Measurements from ENCODE around the gene KBTBD12.

KBTBD12 gene

GRCh38 chr3:127951276-127951675 is 36.2 kb downstream of the KBTBD12 start:
- no peak for DNase-seq (ENCODE audit: insufficient read length, low spot score)

GRCh38 chr3:127953091-127954035 is 38.3 kb downstream of the KBTBD12 start:
- DNase-seq (ENCODE audit: insufficient read length, low spot score) (no peak), FAIRE-seq (no peak)

More at GRCh38 chr3:127951276-127951675, 36.2 kb downstream of the KBTBD12 start:
- FAIRE-seq: no peak

DNA sequence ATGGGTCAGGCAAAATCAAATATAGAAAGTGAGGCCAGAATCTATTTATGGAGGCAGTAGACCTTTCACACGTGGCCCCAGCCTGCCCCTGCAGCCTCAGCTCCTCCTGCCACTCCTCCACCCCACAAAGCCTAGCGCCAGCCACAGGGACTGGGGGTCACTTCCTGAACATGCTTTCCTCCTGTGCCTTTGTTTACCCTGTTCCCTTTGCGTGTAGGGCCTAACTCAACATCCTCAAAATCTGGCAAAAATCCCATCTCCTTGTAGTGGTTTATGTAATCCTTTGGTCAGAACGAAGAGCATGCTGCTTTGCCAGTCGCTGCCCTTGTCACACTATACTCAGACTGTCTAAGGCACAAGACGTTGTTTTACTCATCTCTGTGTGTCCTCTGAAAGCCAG is 39.6 kb downstream of the KBTBD12 start:
- no peak for FAIRE-seq
- no peak for DNase-seq (ENCODE audit: insufficient read length, low spot score)

- FAIRE-seq: no peak
Observed at GRCh38 chr3:127955728-127956127, 40.7 kb downstream of the KBTBD12 start.

DNA sequence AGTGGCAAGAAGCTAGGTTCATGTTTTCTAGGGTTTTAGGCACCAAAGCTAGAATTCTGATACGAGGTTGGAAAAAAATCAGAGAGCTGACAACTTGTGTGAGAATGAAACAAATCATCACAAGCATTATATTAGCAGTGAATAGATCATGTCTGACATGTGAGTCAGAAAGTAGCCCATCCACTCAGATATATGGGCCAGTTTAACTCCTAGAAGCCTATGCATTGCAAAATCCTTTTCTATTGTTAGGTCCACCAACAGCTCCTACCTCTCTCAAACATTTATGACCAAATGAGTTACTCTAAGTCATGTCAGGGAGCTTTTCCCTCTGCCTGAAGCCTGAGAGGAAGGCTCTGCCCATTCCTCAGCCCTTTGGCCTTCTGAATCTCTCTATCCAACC is 44.0 kb downstream of the KBTBD12 start:
- DNase-seq (ENCODE audit: insufficient read length, low spot score) (no peak), FAIRE-seq (no peak)

More at GRCh38 chr3:127955728-127956127, 40.7 kb downstream of the KBTBD12 start:
- no peak for DNase-seq (ENCODE audit: insufficient read length, low spot score)

DNA sequence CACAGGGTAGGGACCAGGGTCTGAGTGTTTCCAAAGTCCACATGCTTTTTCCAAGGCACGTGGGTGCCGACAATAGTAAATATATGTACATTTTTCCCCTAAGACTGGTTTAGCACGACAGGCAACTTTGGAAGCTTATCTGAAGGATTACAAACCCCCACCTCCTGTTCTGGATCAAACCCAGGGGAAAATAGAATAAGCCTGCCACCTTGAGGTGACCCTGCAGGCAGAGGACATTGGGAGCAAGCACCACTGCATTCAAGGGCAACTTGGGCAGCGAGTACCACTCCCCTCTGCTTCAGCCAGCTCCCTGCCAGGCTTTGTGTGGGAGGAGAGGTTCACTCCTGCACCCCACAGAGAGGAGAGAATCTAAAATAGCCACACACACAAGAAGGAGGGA is 44.8 kb downstream of the KBTBD12 start:
- DNase-seq (ENCODE audit: insufficient read length, low spot score) (no peak), FAIRE-seq (no peak)

DNA sequence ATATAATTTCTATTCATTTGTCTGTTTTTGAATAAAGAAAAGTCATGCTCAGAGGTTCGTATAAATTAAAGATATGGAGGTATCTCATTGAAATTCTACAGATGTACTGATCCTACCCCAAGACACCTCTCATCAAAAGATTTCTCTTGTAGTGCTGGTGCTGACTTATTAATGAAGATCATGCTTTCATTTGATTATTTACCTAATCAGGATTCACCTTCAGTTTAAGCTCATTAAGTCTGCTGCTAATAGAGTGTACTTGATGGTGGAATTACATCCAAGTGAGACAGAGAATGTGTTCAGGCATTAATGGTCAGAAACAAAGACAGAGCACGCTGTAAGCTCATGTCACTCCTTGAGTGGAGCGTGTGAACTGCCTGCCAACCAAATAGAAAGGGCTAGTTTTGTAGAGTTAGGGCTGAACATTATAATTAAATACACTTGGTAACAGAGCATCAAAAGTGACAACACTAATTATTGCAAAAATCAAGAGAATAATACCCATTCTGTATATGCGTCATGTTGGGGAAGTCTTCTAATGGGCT is 45.5 kb downstream of the KBTBD12 start:
- no peak for DNase-seq (ENCODE audit: insufficient read length, low spot score)
- no peak for FAIRE-seq

- DNase-seq (ENCODE audit: insufficient read length, low spot score): no peak
- FAIRE-seq: no peak
Observed at GRCh38 chr3:127961124-127961523, 46.1 kb downstream of the KBTBD12 start.

DNA sequence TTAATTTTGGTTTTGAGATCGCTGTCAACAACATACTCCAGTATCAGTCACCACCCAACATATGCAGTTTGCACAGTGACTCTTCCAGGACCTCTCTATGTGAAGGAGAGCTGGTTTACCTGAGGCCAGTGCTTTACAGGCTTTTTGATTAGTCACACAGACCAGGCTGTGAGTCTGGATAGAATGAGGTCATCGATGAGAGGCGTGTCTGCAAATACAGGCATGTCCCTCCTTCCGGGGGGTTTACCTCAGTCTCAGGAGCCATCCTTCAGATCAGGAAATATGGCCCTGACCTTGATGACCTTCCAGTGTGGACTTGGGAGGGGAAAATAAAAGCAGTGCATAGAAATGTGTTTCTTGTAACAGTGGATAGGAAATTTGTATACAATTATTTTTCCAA is 46.9 kb downstream of the KBTBD12 start:
- no peak for FAIRE-seq
- no peak for DNase-seq (ENCODE audit: insufficient read length, low spot score)

- DNase-seq (ENCODE audit: insufficient read length, low spot score): no peak
- no peak for FAIRE-seq
Observed at GRCh38 chr3:127962937-127963336, 47.9 kb downstream of the KBTBD12 start.

DNA sequence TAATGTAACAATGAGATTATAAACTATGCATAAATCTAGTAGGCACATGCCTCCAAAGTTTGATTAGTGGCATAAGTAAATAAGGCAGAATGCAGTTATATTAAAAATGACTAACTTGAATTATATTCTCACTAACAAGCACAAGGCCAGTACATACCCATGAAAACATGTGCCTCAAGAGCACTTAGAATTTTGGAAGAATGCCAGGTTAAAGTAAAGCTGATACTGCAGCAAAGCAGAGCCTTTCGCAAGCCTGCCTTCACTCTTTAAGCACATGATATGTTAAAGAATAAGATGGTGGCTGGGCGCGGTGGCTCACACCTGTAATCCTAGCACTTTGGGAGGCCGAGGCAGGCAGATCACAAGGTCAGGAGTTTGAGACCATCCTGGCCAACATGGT is 49.0 kb downstream of the KBTBD12 start:
- FAIRE-seq (no peak), DNase-seq (ENCODE audit: insufficient read length, low spot score) (no peak)

GRCh38 chr3:127964816-127965215 is 49.8 kb downstream of the KBTBD12 start:
- FAIRE-seq (no peak), DNase-seq (ENCODE audit: insufficient read length, low spot score) (no peak)

DNA sequence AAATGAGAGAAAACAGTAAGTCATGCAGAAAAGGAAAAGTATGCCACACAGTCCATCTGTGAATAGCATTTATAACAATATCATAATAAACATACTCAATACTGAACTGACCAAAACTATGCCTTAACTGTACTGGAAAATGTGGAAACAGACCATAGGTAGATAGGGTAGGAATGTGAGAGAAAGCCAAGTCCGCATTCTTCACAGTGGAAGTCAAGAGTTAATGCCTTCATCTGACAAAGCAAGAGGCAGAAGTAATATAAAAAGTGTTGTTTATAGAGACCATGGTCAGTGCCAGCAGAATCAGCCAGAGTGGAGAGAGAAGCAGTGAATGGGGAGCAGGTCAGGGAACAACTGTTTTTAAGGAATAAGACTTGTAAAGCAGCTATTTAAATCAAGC is 52.3 kb downstream of the KBTBD12 start:
- DNase-seq (ENCODE audit: insufficient read length, low spot score) (no peak), FAIRE-seq (no peak)

GRCh38 chr3:127970966-127971592 is 56.0 kb downstream of the KBTBD12 start:
- peak; percentile 29 for DNase-seq (ENCODE audit: insufficient read length, low spot score)
- FAIRE-seq: peak; percentile 86

DNA sequence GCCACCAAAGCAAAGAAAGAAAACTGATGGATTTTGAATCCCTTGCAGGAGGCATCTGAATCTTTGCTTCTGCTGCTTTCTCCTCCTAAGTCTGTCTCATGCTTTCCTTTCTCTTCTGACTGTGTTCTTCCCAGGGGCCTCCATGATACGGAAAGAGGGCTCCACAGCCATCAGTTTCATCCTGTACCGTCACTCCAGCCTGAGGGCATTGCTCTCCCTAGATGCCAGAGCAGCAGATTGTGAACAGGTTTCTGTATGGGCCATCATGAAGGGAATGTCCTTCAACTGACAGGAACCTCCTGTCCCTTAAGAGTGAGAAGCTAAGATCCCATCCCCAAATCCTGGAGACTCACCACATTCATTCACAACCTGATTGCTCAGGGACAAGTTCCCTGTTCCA is 59.2 kb downstream of the KBTBD12 start:
- FAIRE-seq (no peak), DNase-seq (ENCODE audit: insufficient read length, low spot score) (no peak)

GRCh38 chr3:127975153-127976029 is 60.4 kb downstream of the KBTBD12 start:
- FAIRE-seq (no peak), DNase-seq (ENCODE audit: insufficient read length, low spot score) (no peak)

DNA sequence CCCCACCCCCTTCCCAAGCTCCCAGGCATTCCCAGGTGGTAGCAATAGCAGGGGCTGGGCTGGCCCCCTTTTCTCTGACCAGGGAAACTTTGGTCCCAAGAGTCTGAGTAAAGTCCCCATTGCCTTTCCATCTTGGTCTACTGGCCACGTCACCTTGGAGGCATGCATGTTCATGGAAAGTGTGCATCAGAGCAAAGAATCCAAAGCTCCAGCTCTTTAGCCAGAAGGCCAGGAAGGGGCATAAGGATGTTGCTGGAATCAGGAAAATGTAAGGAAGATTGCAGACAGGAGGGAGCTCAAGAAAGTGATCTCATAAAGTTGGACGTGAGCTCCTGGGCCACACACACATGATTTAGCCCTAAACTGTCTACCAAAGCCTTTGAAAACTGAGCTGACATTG is 63.6 kb downstream of the KBTBD12 start:
- FAIRE-seq (no peak), DNase-seq (ENCODE audit: insufficient read length, low spot score) (no peak)

DNA sequence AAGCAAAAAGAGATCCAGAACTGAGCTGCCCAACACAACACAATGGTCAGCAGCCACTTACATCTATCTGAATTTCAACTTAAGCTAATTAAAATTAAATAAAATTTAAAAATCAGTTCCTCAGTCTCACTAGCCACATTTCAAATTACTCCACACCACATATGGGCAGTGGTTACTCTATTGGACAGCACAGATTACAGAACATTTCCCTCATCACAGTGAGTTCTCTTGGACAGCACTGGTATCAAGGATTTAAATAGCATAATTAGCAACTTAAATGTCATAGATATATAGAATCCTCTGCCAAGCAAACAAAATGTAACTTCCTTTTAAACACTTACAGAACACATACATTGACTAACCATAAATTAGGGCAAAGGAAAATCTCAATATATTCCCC is 64.4 kb downstream of the KBTBD12 start:
- DNase-seq (ENCODE audit: insufficient read length, low spot score) (no peak), FAIRE-seq (no peak)

GRCh38 chr3:127981097-127981496 is 66.1 kb downstream of the KBTBD12 start:
- no peak for DNase-seq (ENCODE audit: insufficient read length, low spot score)
- FAIRE-seq: no peak

- DNase-seq (ENCODE audit: insufficient read length, low spot score) (no peak), FAIRE-seq (no peak)
Observed at GRCh38 chr3:127982155-127982554, 67.1 kb downstream of the KBTBD12 start.

Measured in GM19239 (cell line).